NCI-H82 treated with DMSO at 0.1 percent for 48 hours (cell line): Measurements from ENCODE around the gene CNTD1.

Source experiments
- DNase-seq: peaks from one replicate; lab custom pipeline; 2025; ENCODE audit not compliant: unreplicated experiment; lab: John Stamatoyannopoulos, UW

CNTD1 gene

GRCh38 chr17:42779304-42779935, 19.2 kb upstream of the CNTD1 start:
- peak; percentile 71 for DNase-seq

- no peak for DNase-seq
These were observed 18.5 kb upstream of the CNTD1 start, which contains the start of gene WNK4 for GRCh38 chr17:42779936-42780850. Gene WNK4 (plus strand): TSS chr17:42780610. CDS start chr17:42780699, 89 bp downstream.

- no peak for DNase-seq
These were observed 17.6 kb upstream of the CNTD1 start for GRCh38 chr17:42780851-42781638.

GRCh38 chr17:42781639-42782165, 17.0 kb upstream of the CNTD1 start:
- DNase-seq, result no peak

GRCh38 chr17:42782166-42783061, 16.2 kb upstream of the CNTD1 start:
- DNase-seq, result no peak

- no peak for DNase-seq
These were observed 15.4 kb upstream of the CNTD1 start for GRCh38 chr17:42783062-42783790.

- no peak for DNase-seq
These were observed 14.9 kb upstream of the CNTD1 start for GRCh38 chr17:42783791-42784138.

GRCh38 chr17:42784409-42784808, 14.3 kb upstream of the CNTD1 start:
- DNase-seq, result no peak

- DNase-seq, result no peak
These were observed 13.7 kb upstream of the CNTD1 start for GRCh38 chr17:42784811-42785592.

GRCh38 chr17:42787266-42787665, 11.4 kb upstream of the CNTD1 start:
- DNase-seq, result no peak

- no peak for DNase-seq
These were observed 6.7 kb upstream of the CNTD1 start for GRCh38 chr17:42791948-42792347.

- no peak for DNase-seq
These were observed 6.1 kb upstream of the CNTD1 start for GRCh38 chr17:42792545-42792944.

- DNase-seq, result no peak
These were observed 3.6 kb upstream of the CNTD1 start for GRCh38 chr17:42795061-42795460.

- DNase-seq, result no peak
These were observed 3.2 kb upstream of the CNTD1 start for GRCh38 chr17:42795465-42795864.

- DNase-seq, result no peak
These were observed 2.4 kb upstream of the CNTD1 start for GRCh38 chr17:42796066-42796758.

- no peak for DNase-seq
These were observed 1.3 kb upstream of the CNTD1 start for GRCh38 chr17:42797067-42798007.

- DNase-seq, result no peak
These were observed 664 bp upstream of the CNTD1 start for GRCh38 chr17:42798011-42798382.
